C4-2B (cell line): Measurements from ENCODE around the gene SLC8A2.

Experiments
- H3K27ac ChIP-seq: fragments of 450-650 bp; 2 replicates; pipeline ENCODE4 v1.5.1; 2017
- CTCF ChIP-seq: fragments of 450-650 bp; conservative IDR thresholded peaks from 2 replicates; pipeline ENCODE4 v1.5.1; 2017; ENCODE audit warnings: mild to moderate bottlenecking
- ZFX ChIP-seq: fragments of 450-650 bp; IDR thresholded peaks from 2 replicates; pipeline ENCODE4 v1.6.1; 2017

The SLC8A2 gene

GRCh38 chr19:47476438-47476972, 4.8 kb upstream of the SLC8A2 start:
- no peak overlapping the region for H3K27ac ChIP-seq
- TF ChIP-seq ZFX (no peak), CTCF (no peak)

GRCh38 chr19:47475465-47475864, 3.8 kb upstream of the SLC8A2 start:
- no peak overlapping the region for H3K27ac ChIP-seq
- TF ChIP-seq ZFX (no peak), CTCF (no peak)

- H3K27ac ChIP-seq = no peak overlapping the region
- TF ChIP-seq ZFX (no peak), CTCF (no peak)
Observed at GRCh38 chr19:47473336-47473735, 1.6 kb upstream of the SLC8A2 start.

- TF ChIP-seq CTCF (no peak), ZFX (no peak)
- no peak overlapping the region for H3K27ac ChIP-seq
Observed at GRCh38 chr19:47471381-47471732, 336 bp downstream of the SLC8A2 start.

- H3K27ac ChIP-seq = no peak overlapping the region
Observed at GRCh38 chr19:47470447-47471195, 1.1 kb downstream of the SLC8A2 start.

GRCh38 chr19:47469719-47470118, 2.0 kb downstream of the SLC8A2 start:
- TF ChIP-seq CTCF (no peak), ZFX (no peak)
- H3K27ac ChIP-seq = no peak overlapping the region

More at GRCh38 chr19:47470447-47471195, 1.1 kb downstream of the SLC8A2 start:
- TF ChIP-seq CTCF = no peak
- no peak for TF ChIP-seq ZFX

GRCh38 chr19:47469363-47469700, 2.4 kb downstream of the SLC8A2 start:
- TF ChIP-seq ZFX = no peak
- no peak for TF ChIP-seq CTCF
- H3K27ac ChIP-seq = no peak overlapping the region
